K562 (cell line): Measurements from ENCODE around the gene LAMA5. TPM values are rescaled to one million over a fixed set of nuclear protein-coding genes. Genes with fewer than 3 reads are reported as not detected.

Experiments
- CREBBP ChIP-seq: IDR thresholded peaks from one replicate; pipeline ENCODE4 v1.6.1; 2012; ENCODE audit warnings: low read depth, mild to moderate bottlenecking, control low read depth, inconsistent platforms, low read length
- KDM1A ChIP-seq, 2 experiments: fragments of 450-650 bp; IDR thresholded peaks; 2 replicates each; pipeline ENCODE4 v1.6.1; 2016; ENCODE audit warnings: mild to moderate bottlenecking in 2 of 2
- MCM7 ChIP-seq, 2 experiments: fragments of 450-650 bp; IDR thresholded peaks; 2 replicates each; pipeline ENCODE4 v1.6.1; 2016 to 2018
- SIX5 ChIP-seq, 2 experiments: IDR thresholded peaks; 2 replicates each; pipeline ENCODE4 v1.6.1; 2011; ENCODE audit warnings: low read length in 2 of 2, borderline replicate concordance in 1 of 2, low read depth in 1 of 2, mild to moderate bottlenecking in 1 of 2, moderate library complexity in 1 of 2; ENCODE audit not compliant: insufficient read depth in 1 of 2
- SPI1 ChIP-seq: IDR thresholded peaks from 2 replicates; pipeline ENCODE4 v1.6.1; 2011; ENCODE audit warnings: low read depth, low read length, control low read depth, borderline replicate concordance
- polyA plus RNA-seq, 8 experiments: library from polyadenylated mRNA; depleted of rRNA in 4 of 8; stranded (reverse) in 5 of 8; unstranded in 3 of 8; fragments of >200 nt; fragmentation: Nextera tagmentation in 2 of 8; fragmentation: Illumina TruSeq in 1 of 8; extraction: Ambion mirVana in 2 of 8; extraction: Trizol in 1 of 8; gene quantifications; 2 replicates each; pipeline versions ENCODE4 v1.2.1 to v1.2.3, GENCODE V29; 2011 to 2014; ENCODE audit warnings: inconsistent platforms in 1 of 8, missing spikeins in 1 of 8
- total RNA-seq, 7 experiments: library from RNA; depleted of rRNA in 6 of 7; stranded (reverse); fragments of >200 nt in 6 of 7; fragmentation: Illumina TruSeq in 2 of 7; extraction: Trizol in 2 of 7; gene quantifications; 2 replicates each; pipeline versions ENCODE4 v1.2.1 to v1.2.3, GENCODE V29; 2011 to 2021; ENCODE audit warnings: low replicate concordance in 1 of 7
- TF ChIP-seq, protein P1 (sequence below): fragments of 450-650 bp; IDR thresholded peaks from 2 replicates; pipeline ENCODE4 v1.7.0; 2016; ENCODE audit warnings: borderline replicate concordance
- TF ChIP-seq, protein P2 (sequence below): sonication (generic); formaldehyde crosslinking; IDR thresholded peaks from 2 replicates; pipeline ENCODE4 v1.8.0; 2022; ENCODE audit warnings: mild to moderate bottlenecking, missing genetic modification reagents
- TF ChIP-seq, protein P3 (sequence below): sonication (generic); formaldehyde crosslinking; IDR thresholded peaks from 2 replicates; pipeline ENCODE4 v1.8.0; 2022; ENCODE audit warnings: mild to moderate bottlenecking, missing genetic modification reagents
- TF ChIP-seq, protein P4 (sequence below): sonication (generic); formaldehyde crosslinking; IDR thresholded peaks from 2 replicates; pipeline ENCODE4 v1.8.0; 2022; ENCODE audit warnings: mild to moderate bottlenecking, low read depth, missing genetic modification reagents
- TF ChIP-seq, protein P5 (sequence below): sonication (generic); formaldehyde crosslinking; IDR thresholded peaks from 2 replicates; pipeline ENCODE4 v1.9.0; 2022; ENCODE audit warnings: mild to moderate bottlenecking, missing genetic modification reagents
- TF ChIP-seq, protein P6 (sequence below): sonication (generic); formaldehyde crosslinking; IDR thresholded peaks from 2 replicates; pipeline ENCODE4 v1.8.1; 2023; ENCODE audit warnings: mild to moderate bottlenecking, missing genetic modification reagents

LAMA5 gene
- total and polyA plus RNA-seq, 9 of the 15 experiments (the other 6 are each of a cell fraction or from before 2014, with no cell fraction given) = 0.31 to 101 (median 7.8) TPM

DNA sequence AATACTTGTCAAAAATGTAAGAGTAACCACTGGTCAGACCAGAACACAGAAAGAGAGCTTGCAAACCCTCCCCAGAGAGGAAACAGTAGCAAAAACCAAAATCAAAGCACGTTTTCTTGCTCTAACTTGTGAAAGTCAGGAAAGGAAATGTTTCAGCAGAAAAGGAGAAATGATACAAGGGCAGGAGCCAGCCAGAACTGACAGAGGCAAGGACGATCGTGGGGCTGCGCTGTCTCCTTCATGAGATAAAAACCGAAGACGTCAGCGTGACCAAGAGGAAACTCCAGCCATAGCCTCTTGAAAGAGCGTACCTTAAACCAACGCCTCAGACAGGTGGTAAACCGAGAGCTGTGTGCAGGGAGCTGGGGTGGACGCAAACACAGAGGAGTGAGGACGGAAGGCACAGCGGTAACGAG lies 27.5 kb downstream of the LAMA5 start (continued):
- TF ChIP-seq, protein P1, sequence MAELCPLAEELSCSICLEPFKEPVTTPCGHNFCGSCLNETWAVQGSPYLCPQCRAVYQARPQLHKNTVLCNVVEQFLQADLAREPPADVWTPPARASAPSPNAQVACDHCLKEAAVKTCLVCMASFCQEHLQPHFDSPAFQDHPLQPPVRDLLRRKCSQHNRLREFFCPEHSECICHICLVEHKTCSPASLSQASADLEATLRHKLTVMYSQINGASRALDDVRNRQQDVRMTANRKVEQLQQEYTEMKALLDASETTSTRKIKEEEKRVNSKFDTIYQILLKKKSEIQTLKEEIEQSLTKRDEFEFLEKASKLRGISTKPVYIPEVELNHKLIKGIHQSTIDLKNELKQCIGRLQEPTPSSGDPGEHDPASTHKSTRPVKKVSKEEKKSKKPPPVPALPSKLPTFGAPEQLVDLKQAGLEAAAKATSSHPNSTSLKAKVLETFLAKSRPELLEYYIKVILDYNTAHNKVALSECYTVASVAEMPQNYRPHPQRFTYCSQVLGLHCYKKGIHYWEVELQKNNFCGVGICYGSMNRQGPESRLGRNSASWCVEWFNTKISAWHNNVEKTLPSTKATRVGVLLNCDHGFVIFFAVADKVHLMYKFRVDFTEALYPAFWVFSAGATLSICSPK = no peak
- no peak for TF ChIP-seq SPI1
- TF ChIP-seq, protein P2, sequence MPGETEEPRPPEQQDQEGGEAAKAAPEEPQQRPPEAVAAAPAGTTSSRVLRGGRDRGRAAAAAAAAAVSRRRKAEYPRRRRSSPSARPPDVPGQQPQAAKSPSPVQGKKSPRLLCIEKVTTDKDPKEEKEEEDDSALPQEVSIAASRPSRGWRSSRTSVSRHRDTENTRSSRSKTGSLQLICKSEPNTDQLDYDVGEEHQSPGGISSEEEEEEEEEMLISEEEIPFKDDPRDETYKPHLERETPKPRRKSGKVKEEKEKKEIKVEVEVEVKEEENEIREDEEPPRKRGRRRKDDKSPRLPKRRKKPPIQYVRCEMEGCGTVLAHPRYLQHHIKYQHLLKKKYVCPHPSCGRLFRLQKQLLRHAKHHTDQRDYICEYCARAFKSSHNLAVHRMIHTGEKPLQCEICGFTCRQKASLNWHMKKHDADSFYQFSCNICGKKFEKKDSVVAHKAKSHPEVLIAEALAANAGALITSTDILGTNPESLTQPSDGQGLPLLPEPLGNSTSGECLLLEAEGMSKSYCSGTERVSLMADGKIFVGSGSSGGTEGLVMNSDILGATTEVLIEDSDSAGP (CRISPR knock-in tag) = no peak
- TF ChIP-seq KDM1A (IDR thresholded peaks at IDR 0.05) = no peak
- TF ChIP-seq MCM7 (IDR thresholded peaks at IDR 0.05) = no peak
- TF ChIP-seq, protein P3, sequence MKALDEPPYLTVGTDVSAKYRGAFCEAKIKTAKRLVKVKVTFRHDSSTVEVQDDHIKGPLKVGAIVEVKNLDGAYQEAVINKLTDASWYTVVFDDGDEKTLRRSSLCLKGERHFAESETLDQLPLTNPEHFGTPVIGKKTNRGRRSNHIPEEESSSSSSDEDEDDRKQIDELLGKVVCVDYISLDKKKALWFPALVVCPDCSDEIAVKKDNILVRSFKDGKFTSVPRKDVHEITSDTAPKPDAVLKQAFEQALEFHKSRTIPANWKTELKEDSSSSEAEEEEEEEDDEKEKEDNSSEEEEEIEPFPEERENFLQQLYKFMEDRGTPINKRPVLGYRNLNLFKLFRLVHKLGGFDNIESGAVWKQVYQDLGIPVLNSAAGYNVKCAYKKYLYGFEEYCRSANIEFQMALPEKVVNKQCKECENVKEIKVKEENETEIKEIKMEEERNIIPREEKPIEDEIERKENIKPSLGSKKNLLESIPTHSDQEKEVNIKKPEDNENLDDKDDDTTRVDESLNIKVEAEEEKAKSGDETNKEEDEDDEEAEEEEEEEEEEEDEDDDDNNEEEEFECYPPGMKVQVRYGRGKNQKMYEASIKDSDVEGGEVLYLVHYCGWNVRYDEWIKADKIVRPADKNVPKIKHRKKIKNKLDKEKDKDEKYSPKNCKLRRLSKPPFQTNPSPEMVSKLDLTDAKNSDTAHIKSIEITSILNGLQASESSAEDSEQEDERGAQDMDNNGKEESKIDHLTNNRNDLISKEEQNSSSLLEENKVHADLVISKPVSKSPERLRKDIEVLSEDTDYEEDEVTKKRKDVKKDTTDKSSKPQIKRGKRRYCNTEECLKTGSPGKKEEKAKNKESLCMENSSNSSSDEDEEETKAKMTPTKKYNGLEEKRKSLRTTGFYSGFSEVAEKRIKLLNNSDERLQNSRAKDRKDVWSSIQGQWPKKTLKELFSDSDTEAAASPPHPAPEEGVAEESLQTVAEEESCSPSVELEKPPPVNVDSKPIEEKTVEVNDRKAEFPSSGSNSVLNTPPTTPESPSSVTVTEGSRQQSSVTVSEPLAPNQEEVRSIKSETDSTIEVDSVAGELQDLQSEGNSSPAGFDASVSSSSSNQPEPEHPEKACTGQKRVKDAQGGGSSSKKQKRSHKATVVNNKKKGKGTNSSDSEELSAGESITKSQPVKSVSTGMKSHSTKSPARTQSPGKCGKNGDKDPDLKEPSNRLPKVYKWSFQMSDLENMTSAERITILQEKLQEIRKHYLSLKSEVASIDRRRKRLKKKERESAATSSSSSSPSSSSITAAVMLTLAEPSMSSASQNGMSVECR (CRISPR knock-in tag) = no peak
- no peak for TF ChIP-seq CREBBP
- TF ChIP-seq, protein P4, sequence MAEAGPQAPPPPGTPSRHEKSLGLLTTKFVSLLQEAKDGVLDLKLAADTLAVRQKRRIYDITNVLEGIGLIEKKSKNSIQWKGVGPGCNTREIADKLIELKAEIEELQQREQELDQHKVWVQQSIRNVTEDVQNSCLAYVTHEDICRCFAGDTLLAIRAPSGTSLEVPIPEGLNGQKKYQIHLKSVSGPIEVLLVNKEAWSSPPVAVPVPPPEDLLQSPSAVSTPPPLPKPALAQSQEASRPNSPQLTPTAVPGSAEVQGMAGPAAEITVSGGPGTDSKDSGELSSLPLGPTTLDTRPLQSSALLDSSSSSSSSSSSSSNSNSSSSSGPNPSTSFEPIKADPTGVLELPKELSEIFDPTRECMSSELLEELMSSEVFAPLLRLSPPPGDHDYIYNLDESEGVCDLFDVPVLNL (CRISPR knock-in tag) = no peak
- TF ChIP-seq, protein P5, sequence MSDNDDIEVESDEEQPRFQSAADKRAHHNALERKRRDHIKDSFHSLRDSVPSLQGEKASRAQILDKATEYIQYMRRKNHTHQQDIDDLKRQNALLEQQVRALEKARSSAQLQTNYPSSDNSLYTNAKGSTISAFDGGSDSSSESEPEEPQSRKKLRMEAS (CRISPR knock-in tag) = no peak
- no peak for TF ChIP-seq SIX5 (IDR thresholded peaks at IDR 0.05; ENCODE audit: borderline replicate concordance in 1 of 2, insufficient read depth in 1 of 2, low read depth in 1 of 2, low read length in 2 of 2)
- TF ChIP-seq, protein P6, sequence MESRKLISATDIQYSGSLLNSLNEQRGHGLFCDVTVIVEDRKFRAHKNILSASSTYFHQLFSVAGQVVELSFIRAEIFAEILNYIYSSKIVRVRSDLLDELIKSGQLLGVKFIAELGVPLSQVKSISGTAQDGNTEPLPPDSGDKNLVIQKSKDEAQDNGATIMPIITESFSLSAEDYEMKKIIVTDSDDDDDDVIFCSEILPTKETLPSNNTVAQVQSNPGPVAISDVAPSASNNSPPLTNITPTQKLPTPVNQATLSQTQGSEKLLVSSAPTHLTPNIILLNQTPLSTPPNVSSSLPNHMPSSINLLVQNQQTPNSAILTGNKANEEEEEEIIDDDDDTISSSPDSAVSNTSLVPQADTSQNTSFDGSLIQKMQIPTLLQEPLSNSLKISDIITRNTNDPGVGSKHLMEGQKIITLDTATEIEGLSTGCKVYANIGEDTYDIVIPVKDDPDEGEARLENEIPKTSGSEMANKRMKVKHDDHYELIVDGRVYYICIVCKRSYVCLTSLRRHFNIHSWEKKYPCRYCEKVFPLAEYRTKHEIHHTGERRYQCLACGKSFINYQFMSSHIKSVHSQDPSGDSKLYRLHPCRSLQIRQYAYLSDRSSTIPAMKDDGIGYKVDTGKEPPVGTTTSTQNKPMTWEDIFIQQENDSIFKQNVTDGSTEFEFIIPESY (CRISPR knock-in tag) = no peak
